ENCODE data around the gene TBC1D5. TPM values are rescaled to one million over a fixed set of nuclear protein-coding genes. Genes with fewer than 3 reads are reported as not detected.

Gene TBC1D5
- total and polyA plus RNA-seq, 2 of the 4 experiments (the other 2 are of a cell fraction), result 16.4 to 57.0 TPM

- Histone ChIP-seq H2AFZ (replicated peaks; ENCODE audit: low read length, poor library complexity) (no peak overlapping the region), H3K56ac (ENCODE audit: extremely low read depth, insufficient read depth, low read length) (no peak overlapping the region), H4K91ac (ENCODE audit: insufficient read depth, low read depth, low read length) (no peak overlapping the region), H3K14ac (replicated peaks; ENCODE audit: low read depth, low read length) (no peak overlapping the region; the same call in 1 of the 2 replicates), H3K9ac (ENCODE audit: low read depth, low read length) (no peak overlapping the region), H2BK20ac (ENCODE audit: low read depth, low read length) (no peak overlapping the region), H3K27me3 (ENCODE audit: control insufficient read depth, insufficient read depth, low read length) (no peaks in the 10 kb centered on the region), H3K4me3 (ENCODE audit: insufficient read depth, low read depth, low read length) (no peak overlapping the region), H3K79me1 (ENCODE audit: low read depth in 1 of 2, low read length in 2 of 2) (no peaks in the 10 kb centered on the region), H2BK120ac (ENCODE audit: low read depth, low read length) (no peak overlapping the region), H2BK15ac (ENCODE audit: low read depth, low read length) (no peak overlapping the region), H3K27ac (ENCODE audit: insufficient read depth, low read length) (no peak overlapping the region), H3K36me3 (ENCODE audit: control insufficient read depth, insufficient read depth, low read length) (no peaks in the 10 kb centered on the region), H3K4me1 (ENCODE audit: control insufficient read depth, insufficient read depth, low read length) (peaks cover 3% of the 10 kb centered on the region; the same call in 1 of the 2 replicates), H3K4ac (ENCODE audit: low read depth, low read length) (no peak overlapping the region), H4K5ac (ENCODE audit: low read depth, low read length) (no peak overlapping the region), H4K8ac (ENCODE audit: low read depth in 2 of 2, low read length in 2 of 2) (no peak overlapping the region), H3K18ac (ENCODE audit: low read depth, low read length) (no peak overlapping the region), H3K9me1 (ENCODE audit: insufficient read depth, low read length) (no peaks in the 10 kb centered on the region), H3K4me2 (ENCODE audit: low read depth, low read length) (no peak overlapping the region), H2BK5ac (ENCODE audit: low read depth, low read length, poor library complexity, severe bottlenecking) (no peak overlapping the region), H3K23ac (ENCODE audit: low read depth, low read length) (no peak overlapping the region), H4K20me1 (ENCODE audit: insufficient read depth, low read length) (no peaks in the 10 kb centered on the region), H2AK5ac (ENCODE audit: low read depth, low read length) (no peak overlapping the region), H3K9me3 (ENCODE audit: control insufficient read depth, insufficient read depth, low read length) (no peaks in the 10 kb centered on the region), H2AK9ac (replicated peaks; ENCODE audit: low read depth, low read length, poor library complexity) (no peak overlapping the region)
- ATAC-seq (ENCODE audit: low read depth) (peak; percentile 44), DNase-seq (peak; percentile 29)
- CTCF ChIA-PET, result interaction anchor here (3.1 kb wide), 1 partner anchor 17 kb away, joined by 10 read pairs; no protein-coding TSS in a partner anchor
- dilution Hi-C loops (cut with HindIII; ENCODE audit: low sequenced_read_pairs, unreplicated experiment) (loop anchor here (25.0 kb wide), 1 partner anchor 583 kb away; the partner anchor contains the start of gene DAZL), intact Hi-C loops (cut with micrococcal nuclease) (no loop called here), in situ Hi-C loops (cut with MboI; ENCODE audit: low sequenced_read_pairs) (no loop called here)
- WGBS, 2 experiments (ENCODE audit: extremely low coverage in 2 of 2, insufficient read length in 1 of 2), result 50% methylated on average over 2 of the region's 3 CpGs; no CpG with 5 or more reads in 1 of the 2 experiments
- BruUV-seq (replicated peaks), result no TSS peak
- no peak for TF ChIP-seq FOS (IDR thresholded peaks at IDR 0.05; ENCODE audit: low read depth, low read length)
- POLR2A ChIA-PET (ENCODE audit: unreplicated experiment), result no interaction called here
Measured at GRCh38 chr3:17195192-17195611, 547.2 kb downstream of the TBC1D5 start.

Measured in IMR-90 (cell line).